ENCODE measurements around the gene LRBA.

LRBA gene

GRCh38 chr4:150814873-150815272, 200.2 kb downstream of the LRBA start:
- H2AFZ ChIP-seq (ENCODE audit: low read length) = no peak overlapping the region
- no peak overlapping the region for H3K9ac ChIP-seq (ENCODE audit: low read length)
- H3K27ac ChIP-seq (ENCODE audit: low read length) = no peak overlapping the region
- H3K79me2 ChIP-seq (ENCODE audit: low read length) = no peaks in the 10 kb centered on the region
- no peak overlapping the region for H3K4me3 ChIP-seq (ENCODE audit: low read length)
- TF ChIP-seq EZH2 (optimal IDR thresholded peaks at IDR 0.05; ENCODE audit: low read depth, low read length) (no peak), EZH2phosphoT487 (IDR thresholded peaks at IDR 0.05; ENCODE audit: low read length) (no peak)
- TF ChIP-seq, protein P1, sequence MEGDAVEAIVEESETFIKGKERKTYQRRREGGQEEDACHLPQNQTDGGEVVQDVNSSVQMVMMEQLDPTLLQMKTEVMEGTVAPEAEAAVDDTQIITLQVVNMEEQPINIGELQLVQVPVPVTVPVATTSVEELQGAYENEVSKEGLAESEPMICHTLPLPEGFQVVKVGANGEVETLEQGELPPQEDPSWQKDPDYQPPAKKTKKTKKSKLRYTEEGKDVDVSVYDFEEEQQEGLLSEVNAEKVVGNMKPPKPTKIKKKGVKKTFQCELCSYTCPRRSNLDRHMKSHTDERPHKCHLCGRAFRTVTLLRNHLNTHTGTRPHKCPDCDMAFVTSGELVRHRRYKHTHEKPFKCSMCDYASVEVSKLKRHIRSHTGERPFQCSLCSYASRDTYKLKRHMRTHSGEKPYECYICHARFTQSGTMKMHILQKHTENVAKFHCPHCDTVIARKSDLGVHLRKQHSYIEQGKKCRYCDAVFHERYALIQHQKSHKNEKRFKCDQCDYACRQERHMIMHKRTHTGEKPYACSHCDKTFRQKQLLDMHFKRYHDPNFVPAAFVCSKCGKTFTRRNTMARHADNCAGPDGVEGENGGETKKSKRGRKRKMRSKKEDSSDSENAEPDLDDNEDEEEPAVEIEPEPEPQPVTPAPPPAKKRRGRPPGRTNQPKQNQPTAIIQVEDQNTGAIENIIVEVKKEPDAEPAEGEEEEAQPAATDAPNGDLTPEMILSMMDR (IDR thresholded peaks at IDR 0.05; ENCODE audit: low read length) = no peak
- no peaks in the 10 kb centered on the region for H3F3A ChIP-seq (ENCODE audit: insufficient read depth, low read length)
- no peaks in the 10 kb centered on the region for H4K20me1 ChIP-seq (ENCODE audit: insufficient read depth, low read length)
- no peaks in the 10 kb centered on the region for H3K27me3 ChIP-seq (replicated peaks; ENCODE audit: insufficient read depth, low read length)
- no peaks in the 10 kb centered on the region for H3K4me1 ChIP-seq (ENCODE audit: low read length)
- no peaks in the 10 kb centered on the region for H3K9me3 ChIP-seq (replicated peaks; ENCODE audit: insufficient read depth, low read length)
- no peaks in the 10 kb centered on the region for H3K36me3 ChIP-seq (replicated peaks; ENCODE audit: insufficient read depth, low read length)
- no peak for DNase-seq
- no peak overlapping the region for H3K4me2 ChIP-seq (ENCODE audit: low read depth, low read length)
- H3K9me2 ChIP-seq (replicated peaks; ENCODE audit: insufficient read depth, low read length) = no peaks in the 10 kb centered on the region

DNA sequence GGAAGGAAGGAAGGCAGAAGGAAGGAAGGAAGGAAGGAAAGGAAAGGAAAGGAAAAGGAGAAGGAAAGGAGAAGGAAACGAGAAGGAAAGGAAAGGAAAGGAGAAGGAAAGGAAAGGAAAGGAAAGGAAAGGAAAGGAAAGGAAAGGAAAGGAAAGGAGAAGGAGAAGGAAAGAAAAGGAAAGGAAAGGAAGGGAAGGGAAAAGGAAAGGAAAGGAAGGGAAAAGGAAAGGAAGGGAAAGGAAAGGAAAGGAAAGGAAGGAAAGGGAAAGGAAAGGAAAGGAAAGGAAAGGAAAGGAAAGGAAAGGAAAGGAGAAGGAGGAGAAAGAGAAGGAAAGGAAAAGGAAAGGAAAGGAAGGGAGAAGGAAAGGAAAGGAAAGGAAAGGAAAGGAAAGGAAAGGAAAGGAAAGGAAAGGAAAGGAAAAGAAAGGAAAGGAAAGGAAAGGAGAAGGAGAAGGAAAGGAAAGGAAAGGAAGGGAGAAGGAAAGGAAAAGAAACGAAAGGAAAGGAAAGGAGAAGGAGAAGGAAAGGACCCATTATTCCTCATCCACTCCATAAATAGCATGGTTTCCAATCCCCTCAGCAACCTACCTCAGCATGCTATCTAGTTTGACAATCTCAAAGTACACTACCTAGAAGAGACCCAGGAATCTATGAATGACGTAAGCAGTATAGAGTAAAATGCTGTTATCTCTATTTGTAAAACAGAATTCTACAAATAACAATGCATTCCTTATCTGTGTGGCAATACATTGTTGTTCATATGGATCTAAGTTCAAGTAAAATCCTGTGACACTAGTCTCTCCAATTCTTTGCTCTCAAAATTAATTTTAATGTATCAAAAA, 209.7 kb downstream of the LRBA start:
- no peak overlapping the region for H2AFZ ChIP-seq (ENCODE audit: low read length)
- H3K4me2 ChIP-seq (ENCODE audit: low read depth, low read length) = no peak overlapping the region
- no peak for DNase-seq
- H3K9ac ChIP-seq (ENCODE audit: low read length) = no peak overlapping the region
- TF ChIP-seq EZH2phosphoT487 (IDR thresholded peaks at IDR 0.05; ENCODE audit: low read length) (no peak), EZH2 (optimal IDR thresholded peaks at IDR 0.05; ENCODE audit: low read depth, low read length) (no peak)
- TF ChIP-seq, protein P1 (IDR thresholded peaks at IDR 0.05; ENCODE audit: low read length) = no peak
- H3K79me2 ChIP-seq (ENCODE audit: low read length) = no peaks in the 10 kb centered on the region
- no peaks in the 10 kb centered on the region for H4K20me1 ChIP-seq (ENCODE audit: insufficient read depth, low read length)
- H3K27ac ChIP-seq (ENCODE audit: low read length) = no peak overlapping the region
- H3K4me1 ChIP-seq (ENCODE audit: low read length) = no peaks in the 10 kb centered on the region
- H3K4me3 ChIP-seq (ENCODE audit: low read length) = no peak overlapping the region
- H3K9me3 ChIP-seq (replicated peaks; ENCODE audit: insufficient read depth, low read length) = no peaks in the 10 kb centered on the region
- H3F3A ChIP-seq (ENCODE audit: insufficient read depth, low read length) = no peaks in the 10 kb centered on the region
- no peaks in the 10 kb centered on the region for H3K36me3 ChIP-seq (replicated peaks; ENCODE audit: insufficient read depth, low read length)
- no peaks in the 10 kb centered on the region for H3K9me2 ChIP-seq (replicated peaks; ENCODE audit: insufficient read depth, low read length)
- H3K27me3 ChIP-seq (replicated peaks; ENCODE audit: insufficient read depth, low read length) = no peaks in the 10 kb centered on the region

DNA sequence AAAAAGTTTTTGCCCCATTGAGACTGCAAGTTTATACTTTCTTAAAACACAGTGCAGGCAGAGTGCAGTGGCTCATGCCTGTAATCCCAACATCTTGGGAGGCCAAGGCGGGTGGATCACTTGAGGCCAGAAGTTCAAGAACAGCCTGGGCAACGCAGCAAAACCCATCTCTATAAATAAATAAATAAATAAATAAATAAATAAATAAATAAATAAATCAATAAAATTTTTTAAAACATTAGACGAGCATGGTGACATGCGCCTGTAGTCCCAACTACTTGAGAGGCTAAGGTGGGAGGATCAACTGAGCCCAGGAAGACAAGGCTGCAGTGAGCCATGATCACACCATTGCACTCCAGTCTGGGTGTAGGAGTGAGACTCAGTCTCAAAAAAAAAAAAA, 213.3 kb downstream of the LRBA start:
- no peak overlapping the region for H3K27ac ChIP-seq (ENCODE audit: low read length)
- TF ChIP-seq, protein P1 (IDR thresholded peaks at IDR 0.05; ENCODE audit: low read length) = no peak
- TF ChIP-seq EZH2phosphoT487 (IDR thresholded peaks at IDR 0.05; ENCODE audit: low read length) = no peak
- no peaks in the 10 kb centered on the region for H3F3A ChIP-seq (ENCODE audit: insufficient read depth, low read length)
- no peaks in the 10 kb centered on the region for H3K27me3 ChIP-seq (replicated peaks; ENCODE audit: insufficient read depth, low read length)
- H3K9ac ChIP-seq (ENCODE audit: low read length) = no peak overlapping the region
- H3K36me3 ChIP-seq (replicated peaks; ENCODE audit: insufficient read depth, low read length) = no peaks in the 10 kb centered on the region
- H3K4me3 ChIP-seq (ENCODE audit: low read length) = no peak overlapping the region
- H3K9me3 ChIP-seq (replicated peaks; ENCODE audit: insufficient read depth, low read length) = no peaks in the 10 kb centered on the region
- no peaks in the 10 kb centered on the region for H3K9me2 ChIP-seq (replicated peaks; ENCODE audit: insufficient read depth, low read length)
- 0 out of 2 replicates have a peak, but pooled peaks cover 3% of the 10 kb centered on the region for H4K20me1 ChIP-seq (ENCODE audit: insufficient read depth, low read length)
- no peak for DNase-seq
- no peak overlapping the region for H2AFZ ChIP-seq (ENCODE audit: low read length)
- H3K79me2 ChIP-seq (ENCODE audit: low read length) = no peaks in the 10 kb centered on the region
- no peak overlapping the region for H3K4me2 ChIP-seq (ENCODE audit: low read depth, low read length)
- H3K4me1 ChIP-seq (ENCODE audit: low read length) = no peaks in the 10 kb centered on the region

Measured in MM.1S (cell line).